Cardiac muscle cell (in vitro differentiated cells and primary cell): ENCODE data around the gene TXNRD2. TPM values are rescaled to one million over a fixed set of nuclear protein-coding genes. Genes with fewer than 3 reads are reported as not detected.

Experiments
- DNase-seq, 2 donors: peaks; one replicate each; pipeline versions ENCODE4 v3.0.0 to v3.0.0-alpha.2; 2010 to 2017; ENCODE audit warnings: low read depth in 1 of 2, low spot score in 1 of 2
- H3K27ac ChIP-seq: fragments of 200-600 bp; sonication (generic); 2 replicates; pipeline ENCODE4 v1.5.1; 2016
- H3K27me3 ChIP-seq: fragments of 200-600 bp; sonication (generic); 2 replicates; pipeline ENCODE4 v1.6.0; 2016; ENCODE audit warnings: control low read depth
- H3K36me3 ChIP-seq: fragments of 200-600 bp; sonication (generic); 2 replicates; pipeline ENCODE4 v1.5.1; 2016; ENCODE audit warnings: control low read depth
- H3K4me1 ChIP-seq: fragments of 200-600 bp; sonication (generic); 2 replicates; pipeline ENCODE4 v1.8.1; 2017; ENCODE audit warnings: low read depth, mild to moderate bottlenecking, mixed run types
- H3K4me3 ChIP-seq: fragments of 200-600 bp; sonication (generic); 2 replicates; pipeline ENCODE4 v1.5.1; 2016; ENCODE audit warnings: mild to moderate bottlenecking
- H3K9me3 ChIP-seq: fragments of 200-600 bp; sonication (generic); 2 replicates; pipeline ENCODE4 v1.5.1; 2017; ENCODE audit warnings: low read depth, mild to moderate bottlenecking, control low read depth
- CTCF ChIP-seq: IDR thresholded peaks from 2 replicates; pipeline ENCODE4 v1.5.1; 2012; ENCODE audit warnings: low read depth, mild to moderate bottlenecking, low read length
- polyA plus RNA-seq: library from polyadenylated mRNA; unstranded; fragments of >200 nt; fragmentation: Nextera tagmentation; extraction: Ambion mirVana; gene quantifications from 2 replicates; pipeline ENCODE4 v1.2.1, GENCODE V29; 2016
- total RNA-seq: library from RNA; depleted of rRNA; stranded (reverse); fragments of >200 nt; gene quantifications from 2 replicates; pipeline ENCODE4 v1.2.3, GENCODE V29; 2016

Gene TXNRD2
- total and polyA plus RNA-seq, 2 experiments from 2014 or later = 15.6 to 21.2 TPM

GRCh38 chr22:19825904-19826618 is 115.6 kb downstream of the TXNRD2 start:
- Histone ChIP-seq H3K36me3 (no peaks in the 10 kb centered on the region), H3K27me3 (no peaks in the 10 kb centered on the region), H3K4me1 (no peaks in the 10 kb centered on the region), H3K9me3 (no peaks in the 10 kb centered on the region), H3K4me3 (no peak overlapping the region), H3K27ac (no peak overlapping the region)
- no peak for TF ChIP-seq CTCF
- no peak for DNase-seq

Other genes with a start within 250 kb of the TXNRD2 start
- 165 and 303 TPM in 2 replicates for gene SEPTIN5, start 227.3 kb downstream of the TXNRD2 start, total RNA-seq
- 129 and 260 TPM in 2 replicates for gene SEPTIN5, start 227.3 kb downstream of the TXNRD2 start, polyA plus RNA-seq
- 89.4 and 100 TPM in 2 replicates for gene GP1BB, start 218.3 kb downstream of the TXNRD2 start, total RNA-seq
- gene GP1BB, start 218.3 kb downstream of the TXNRD2 start, polyA plus RNA-seq = 80.9 and 83.2 TPM in 2 replicates
- 0.12 and 0.35 TPM in 2 replicates for gene TBX1, start 181.0 kb downstream of the TXNRD2 start, total RNA-seq
- gene TBX1, start 181.0 kb downstream of the TXNRD2 start, polyA plus RNA-seq = 0.71 and 0.84 TPM in 2 replicates
- gene GNB1L, start 86.9 kb downstream of the TXNRD2 start, total RNA-seq = 5.3 and 5.5 TPM in 2 replicates
- gene GNB1L, start 86.9 kb downstream of the TXNRD2 start, polyA plus RNA-seq = 3.5 and 9.7 TPM in 2 replicates
- 19.2 and 20.9 TPM in 2 replicates for gene RTL10, start 86.9 kb downstream of the TXNRD2 start, total RNA-seq
- gene RTL10, start 86.9 kb downstream of the TXNRD2 start, polyA plus RNA-seq = 11.9 and 15.7 TPM in 2 replicates
- gene COMT, start within 50 bp of the TXNRD2 start, total RNA-seq = 41.3 and 51.9 TPM in 2 replicates
- gene COMT, start within 50 bp of the TXNRD2 start, polyA plus RNA-seq = 33.2 and 35.8 TPM in 2 replicates
- gene ARVCF, start 75.0 kb upstream of the TXNRD2 start, total RNA-seq = 55.5 and 64.3 TPM in 2 replicates
- 28.8 and 40.3 TPM in 2 replicates for gene ARVCF, start 75.0 kb upstream of the TXNRD2 start, polyA plus RNA-seq
- gene TANGO2, start 79.3 kb upstream of the TXNRD2 start, total RNA-seq = 19.4 and 21.9 TPM in 2 replicates
- 17.5 and 18.7 TPM in 2 replicates for gene TANGO2, start 79.3 kb upstream of the TXNRD2 start, polyA plus RNA-seq
- gene DGCR8, start 138.4 kb upstream of the TXNRD2 start, total RNA-seq = 23.8 and 34.2 TPM in 2 replicates
- 8.1 and 15.1 TPM in 2 replicates for gene DGCR8, start 138.4 kb upstream of the TXNRD2 start, polyA plus RNA-seq
- 252 and 373 TPM in 2 replicates for gene RANBP1, start 174.3 kb upstream of the TXNRD2 start, total RNA-seq
- 222 and 271 TPM in 2 replicates for gene RANBP1, start 174.3 kb upstream of the TXNRD2 start, polyA plus RNA-seq
- 55.7 and 71.9 TPM in 2 replicates for gene TRMT2A, start 175.4 kb upstream of the TXNRD2 start, total RNA-seq
- gene TRMT2A, start 175.4 kb upstream of the TXNRD2 start, polyA plus RNA-seq = 76.5 and 77.7 TPM in 2 replicates
- gene ZDHHC8, start 190.0 kb upstream of the TXNRD2 start, total RNA-seq = 30.3 and 35.8 TPM in 2 replicates
- 43.8 and 53.4 TPM in 2 replicates for gene ZDHHC8, start 190.0 kb upstream of the TXNRD2 start, polyA plus RNA-seq
- gene CCDC188, start 209.2 kb upstream of the TXNRD2 start, total RNA-seq = not detected in 2 replicates
- gene CCDC188, start 209.2 kb upstream of the TXNRD2 start, polyA plus RNA-seq = not detected in 2 replicates